GM18502 (cell line): ENCODE results near the gene DBN1.

ENCODE experiments used
- ATAC-seq: cut with Tn5 transposase; IDR thresholded peaks from one replicate; pipeline ENCODE4 v1.9.1; 2021; ENCODE audit warnings: mild to moderate bottlenecking; ENCODE audit not compliant: unreplicated experiment, poor library complexity

The DBN1 gene

GRCh38 chr5:177507165-177507564 lies 33.7 kb upstream of the DBN1 start:
- ATAC-seq, result no peak

GRCh38 chr5:177505075-177505474 lies 31.6 kb upstream of the DBN1 start:
- no peak for ATAC-seq

- no peak for ATAC-seq
Measured at GRCh38 chr5:177504086-177505056, 30.9 kb upstream of the DBN1 start.

GRCh38 chr5:177503351-177504085 lies 30.1 kb upstream of the DBN1 start:
- ATAC-seq, result no peak

GRCh38 chr5:177502886-177503285 lies 29.5 kb upstream of the DBN1 start:
- no peak for ATAC-seq

GRCh38 chr5:177501874-177502678 lies 28.6 kb upstream of the DBN1 start:
- no peak for ATAC-seq

GRCh38 chr5:177500685-177501522 lies 27.5 kb upstream of the DBN1 start:
- ATAC-seq, result no peak

GRCh38 chr5:177499842-177500241 lies 26.4 kb upstream of the DBN1 start:
- ATAC-seq, result no peak

GRCh38 chr5:177498013-177498787 lies 24.8 kb upstream of the DBN1 start:
- ATAC-seq, result peak; percentile 12

- peak; percentile 78 for ATAC-seq
Measured at GRCh38 chr5:177497292-177498012, 24.0 kb upstream of the DBN1 start, which contains the start of gene PDLIM7. Gene PDLIM7, minus strand, starts transcription at chr5:177497604. Its CDS starts 1,092 bp downstream, at chr5:177496512.

GRCh38 chr5:177496727-177497291 lies 23.4 kb upstream of the DBN1 start:
- no peak for ATAC-seq

GRCh38 chr5:177496070-177496726 lies 22.8 kb upstream of the DBN1 start:
- no peak for ATAC-seq

- ATAC-seq, result no peak
Measured at GRCh38 chr5:177495243-177496060, 22.0 kb upstream of the DBN1 start.

GRCh38 chr5:177494346-177495195 lies 21.1 kb upstream of the DBN1 start:
- no peak for ATAC-seq

GRCh38 chr5:177493795-177494345 lies 20.4 kb upstream of the DBN1 start:
- ATAC-seq, result no peak
